PC-9 (cell line): Measurements from ENCODE around the gene MTR. TPM values are rescaled to one million over a fixed set of nuclear protein-coding genes. Genes with fewer than 3 reads are reported as not detected.

Experiments
- BruUV-seq: library from RNA; stranded (reverse); fragments of 400-500 nt; replicated peaks from 2 replicates; lab custom pipeline; 2021; lab: Mats Ljungman, UMichigan
- CTCF ChIA-PET: fragments of 300-600 bp; sonication (Branson Sonifier 250); formaldehyde crosslinking; loops from one replicate; lab custom pipeline; 2022; ENCODE audit warnings: antibody characterized with exemption; lab: Charles Lee
- POLR2A ChIA-PET: fragments of 300-600 bp; sonication (Branson Sonifier 250); formaldehyde crosslinking; loops from one replicate; lab custom pipeline; 2022; ENCODE audit warnings: antibody characterized with exemption; ENCODE audit not compliant: unreplicated experiment; lab: Charles Lee
- DNase-seq, 2 experiments: peaks; one replicate each; pipeline versions ENCODE4 v3.0.0 to v3.0.0-alpha.2; 2015 to 2022; ENCODE audit warnings: mixed read lengths in 1 of 2
- H2AFZ ChIP-seq: fragments of 200-600 bp; sonication (generic); 2 replicates; pipeline ENCODE4 v1.8.1; 2017; ENCODE audit warnings: antibody characterized with exemption
- H3F3A ChIP-seq: fragments of 200-600 bp; sonication (generic); 2 replicates; pipeline ENCODE4 v1.8.1; 2017; ENCODE audit warnings: antibody characterized with exemption, mild to moderate bottlenecking, low read depth; ENCODE audit not compliant: insufficient read depth
- H3K27ac ChIP-seq: fragments of 200-600 bp; sonication (generic); 2 replicates; pipeline ENCODE4 v1.6.1; 2016; ENCODE audit warnings: mixed run types
- H3K27me3 ChIP-seq: fragments of 200-600 bp; sonication (generic); 2 replicates; pipeline ENCODE4 v1.6.1; 2016; ENCODE audit warnings: low read depth, mixed run types; ENCODE audit not compliant: insufficient read depth
- H3K36me3 ChIP-seq: fragments of 200-600 bp; sonication (generic); 2 replicates; pipeline ENCODE4 v1.6.1; 2016; ENCODE audit warnings: low read depth, mixed run types
- H3K4me1 ChIP-seq: fragments of 200-600 bp; sonication (generic); replicated peaks from 2 replicates; pipeline ENCODE4 v1.6.1; 2016; ENCODE audit warnings: mixed run types; ENCODE audit not compliant: insufficient read depth
- H3K4me2 ChIP-seq: fragments of 200-600 bp; sonication (generic); 2 replicates; pipeline ENCODE4 v1.6.1; 2017; ENCODE audit warnings: mixed run types
- H3K4me3 ChIP-seq: fragments of 200-600 bp; sonication (generic); 2 replicates; pipeline ENCODE4 v1.6.1; 2016; ENCODE audit warnings: mixed run types
- H3K79me2 ChIP-seq: fragments of 200-600 bp; sonication (generic); 2 replicates; pipeline ENCODE4 v1.6.1; 2017; ENCODE audit warnings: low read depth, mixed run types
- H3K9me2 ChIP-seq: fragments of 200-600 bp; sonication (generic); 2 replicates; pipeline ENCODE4 v1.8.1; 2017; ENCODE audit warnings: mild to moderate bottlenecking; ENCODE audit not compliant: insufficient read depth
- H3K9me3 ChIP-seq: fragments of 200-600 bp; sonication (generic); 2 replicates; pipeline ENCODE4 v1.8.1; 2016; ENCODE audit warnings: low read depth; ENCODE audit not compliant: insufficient read depth
- H4K20me1 ChIP-seq: fragments of 200-600 bp; sonication (generic); 2 replicates; pipeline ENCODE4 v1.8.1; 2017; ENCODE audit not compliant: insufficient read depth
- CTCF ChIP-seq: fragments of 200-600 bp; sonication (generic); conservative IDR thresholded peaks from 2 replicates; pipeline ENCODE4 v1.6.1; 2017; ENCODE audit warnings: mixed run types, antibody characterized with exemption, mild to moderate bottlenecking, moderate library complexity
- EZH2 ChIP-seq: fragments of 200-600 bp; sonication (generic); IDR thresholded peaks from 2 replicates; pipeline ENCODE4 v1.8.0; 2017; ENCODE audit warnings: antibody characterized with exemption, low read depth
- intact Hi-C: fragments of 100-400 bp; cut with micrococcal nuclease; formaldehyde crosslinking; loops from one replicate; pipeline ENCODE4 v1.10.0; 2022; ENCODE audit not compliant: unreplicated experiment
- total RNA-seq: library from RNA; stranded (reverse); gene quantifications from 2 replicates; pipeline ENCODE4 v1.2.3, GENCODE V29; 2021

MTR gene
- total RNA-seq, 1 experiment from 2014 or later = 20.9 TPM

GRCh38 chr1:236920286-236920894 is 125.3 kb downstream of the MTR start:
- Histone ChIP-seq H3K27ac (no peak overlapping the region), H3K9me2 (no peaks in the 10 kb centered on the region), H3K9me3 (no peaks in the 10 kb centered on the region), H4K20me1 (no peaks in the 10 kb centered on the region), H3K79me2 (no peaks in the 10 kb centered on the region), H3K27me3 (peaks cover 34% of the 10 kb centered on the region), H3K4me3 (no peak overlapping the region), H3K4me1 (no peaks in the 10 kb centered on the region), H3K4me2 (no peak overlapping the region), H2AFZ (no peak overlapping the region), H3F3A (no peaks in the 10 kb centered on the region), H3K36me3 (no peaks in the 10 kb centered on the region)
- ChIA-PET POLR2A (no interaction called here), CTCF (no interaction called here)
- no peak for DNase-seq
- BruUV-seq = no TSS peak
- intact Hi-C loops = no loop called here
- no peak for TF ChIP-seq CTCF
- no peak for TF ChIP-seq EZH2

DNA sequence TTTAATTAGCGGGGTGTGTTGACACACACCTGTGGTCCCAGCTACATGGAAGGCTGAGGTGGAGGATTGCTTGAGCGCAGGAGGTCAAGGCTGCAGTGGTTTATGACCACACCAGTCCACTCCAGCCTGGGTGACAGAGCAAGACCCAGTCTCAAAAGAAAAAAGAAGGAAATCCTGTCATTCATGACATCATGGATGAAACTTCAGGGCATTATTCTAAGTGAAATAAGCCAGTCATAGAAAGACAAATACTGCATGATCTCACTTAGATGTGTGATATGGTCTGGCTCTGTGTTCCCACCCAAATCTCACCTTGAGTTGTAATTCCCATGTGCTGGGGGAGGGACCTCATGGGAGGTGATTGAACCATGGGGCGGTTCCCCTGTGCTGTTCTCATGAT is 126.5 kb downstream of the MTR start:
- no peak for DNase-seq
- Histone ChIP-seq H3K27me3 (peaks cover 47% of the 10 kb centered on the region), H3K27ac (no peak overlapping the region), H3K4me2 (no peak overlapping the region), H3K36me3 (no peaks in the 10 kb centered on the region), H3K9me2 (no peaks in the 10 kb centered on the region), H2AFZ (no peak overlapping the region), H3F3A (no peaks in the 10 kb centered on the region), H3K4me3 (no peak overlapping the region), H3K79me2 (no peaks in the 10 kb centered on the region), H3K9me3 (no peaks in the 10 kb centered on the region), H3K4me1 (no peaks in the 10 kb centered on the region), H4K20me1 (no peaks in the 10 kb centered on the region)
- no TSS peak for BruUV-seq
- TF ChIP-seq EZH2 (no peak), CTCF (no peak)
- ChIA-PET CTCF (no interaction called here), POLR2A (no interaction called here)
- intact Hi-C loops = no loop called here

- Histone ChIP-seq H3K27ac (no peak overlapping the region), H3K4me3 (no peak overlapping the region), H3F3A (no peaks in the 10 kb centered on the region), H3K4me2 (no peak overlapping the region), H3K9me3 (no peaks in the 10 kb centered on the region), H3K27me3 (peaks cover 52% of the 10 kb centered on the region), H4K20me1 (no peaks in the 10 kb centered on the region), H3K9me2 (no peaks in the 10 kb centered on the region), H3K4me1 (no peaks in the 10 kb centered on the region), H2AFZ (no peak overlapping the region), H3K36me3 (no peaks in the 10 kb centered on the region), H3K79me2 (no peaks in the 10 kb centered on the region)
- BruUV-seq = no TSS peak
- no peak for DNase-seq
- CTCF ChIA-PET = no interaction called here
- intact Hi-C loops = no loop called here
- POLR2A ChIA-PET = no interaction called here
- no peak for TF ChIP-seq CTCF
- no peak for TF ChIP-seq EZH2
Observed at GRCh38 chr1:236922190-236922589, 127.1 kb downstream of the MTR start.
